Esophagus squamous epithelium (tissue), 5 donors: ENCODE data around the gene RRAGA. TPM values are rescaled to one million over a fixed set of nuclear protein-coding genes. Genes with fewer than 3 reads are reported as not detected.
"Not testable (repeated sequence)": the region's sequence is repeated elsewhere in the genome, so short reads cannot be mapped to it uniquely, and the experiment has no call there.

Experiments used
- DNase-seq: peaks from one replicate; lab custom pipeline; 2025; lab: John Stamatoyannopoulos, UW
- H3K27ac ChIP-seq, 4 donors: fragments of 200-600 bp; sonication (generic); one replicate each; pipeline ENCODE4 v1.5.1; 2016 to 2019; ENCODE audit warnings: mild to moderate bottlenecking in 1 of 4
- H3K27me3 ChIP-seq, 4 donors: fragments of 200-600 bp; sonication (generic); 1 replicate in 3 of 4; 2 replicates in 1 of 4; pipeline versions ENCODE4 v1.5.1 to v1.6.0; 2017 to 2021; ENCODE audit warnings: antibody characterized with exemption in 1 of 4
- H3K36me3 ChIP-seq, 3 donors: fragments of 200-600 bp; sonication (generic); one replicate each; pipeline ENCODE4 v1.5.1; 2016 to 2019
- H3K4me1 ChIP-seq, 3 donors: fragments of 200-600 bp; sonication (generic); one replicate each; pipeline ENCODE4 v1.5.1; 2017 to 2019
- H3K4me3 ChIP-seq, 4 donors: fragments of 200-600 bp; sonication (generic); 1 replicate in 3 of 4; 2 replicates in 1 of 4; pipeline ENCODE4 v1.5.1; 2016 to 2019; ENCODE audit warnings: mild to moderate bottlenecking in 2 of 4, moderate library complexity in 1 of 4
- H3K9me3 ChIP-seq, 3 donors: fragments of 200-600 bp; sonication (generic); one replicate each; pipeline ENCODE4 v1.5.1; 2016 to 2019
- POLR2A ChIP-seq, 4 donors: fragments of 450-650 bp; IDR thresholded peaks; one replicate each; pipeline ENCODE4 v1.6.1; 2017; ENCODE audit warnings: antibody characterized with exemption in 4 of 4, mild to moderate bottlenecking in 4 of 4, moderate library complexity in 3 of 4
- WGBS, 2 donors: methylation state at CpG; one replicate each; pipeline ENCODE4 v1.1.5; 2018; 5-methylcytosine and 5-hydroxymethylcytosine counted together
- intact Hi-C: fragments of 100-400 bp; cut with DNase I; formaldehyde crosslinking; loops from one replicate; pipeline ENCODE4 v1.15.0; 2022
- total RNA-seq, 4 donors: library from RNA; depleted of rRNA; stranded (reverse); fragments of >200 nt; gene quantifications; one replicate each; pipeline ENCODE4 v1.1.0, GENCODE V29; 2016
- TF ChIP-seq, protein P1 (sequence below), 6 experiments: fragments of 450-650 bp in 4 of 6; fragments of 200-600 bp in 2 of 6; sonication (generic) in 2 of 6; IDR thresholded peaks; one replicate each; pipeline ENCODE4 v1.5.1; 2016 to 2019; ENCODE audit warnings: antibody characterized with exemption in 6 of 6, mild to moderate bottlenecking in 4 of 6, moderate library complexity in 4 of 6
- donor health status: DM: yes; HTN: yes; CAD: no.

The RRAGA gene
- total RNA-seq, 4 donors from 2014 or later, result 41.1 to 46.0 (median 43.4) TPM

DNA sequence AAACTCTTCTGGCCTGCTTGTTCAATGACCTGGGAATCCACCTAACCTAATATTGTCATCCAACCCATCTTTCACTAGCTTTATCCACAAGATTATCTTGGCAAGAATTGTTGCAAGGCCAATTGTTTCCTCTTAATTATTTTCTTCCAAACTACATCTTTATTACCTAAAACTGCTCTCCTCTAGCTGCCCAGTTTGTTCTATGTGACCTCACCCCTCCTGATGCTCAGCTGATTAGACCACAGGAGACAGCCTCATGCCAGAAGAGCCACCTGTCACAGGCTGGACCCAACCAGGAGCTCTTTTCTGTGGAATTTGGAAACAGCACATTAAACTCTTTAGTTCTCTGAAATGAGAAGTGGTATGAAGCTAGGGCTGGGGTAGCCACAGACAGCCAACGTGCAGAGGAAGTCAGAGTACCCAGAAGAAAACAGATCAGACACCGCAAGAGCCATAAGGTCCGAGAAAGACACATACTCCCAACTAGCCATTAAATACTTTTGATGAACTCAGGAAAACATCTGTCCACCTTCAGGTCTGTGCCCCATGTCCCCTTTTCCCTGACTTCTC is 28.3 kb upstream of the RRAGA start:
- Histone ChIP-seq H3K9me3 (no peaks in the 10 kb centered on the region), H3K27me3 (no peaks in the 10 kb centered on the region), H3K4me3 (no peak overlapping the region), H3K4me1 (no peaks in the 10 kb centered on the region), H3K27ac (no peak overlapping the region), H3K36me3 (no peaks in the 10 kb centered on the region)
- TF ChIP-seq, protein P1, sequence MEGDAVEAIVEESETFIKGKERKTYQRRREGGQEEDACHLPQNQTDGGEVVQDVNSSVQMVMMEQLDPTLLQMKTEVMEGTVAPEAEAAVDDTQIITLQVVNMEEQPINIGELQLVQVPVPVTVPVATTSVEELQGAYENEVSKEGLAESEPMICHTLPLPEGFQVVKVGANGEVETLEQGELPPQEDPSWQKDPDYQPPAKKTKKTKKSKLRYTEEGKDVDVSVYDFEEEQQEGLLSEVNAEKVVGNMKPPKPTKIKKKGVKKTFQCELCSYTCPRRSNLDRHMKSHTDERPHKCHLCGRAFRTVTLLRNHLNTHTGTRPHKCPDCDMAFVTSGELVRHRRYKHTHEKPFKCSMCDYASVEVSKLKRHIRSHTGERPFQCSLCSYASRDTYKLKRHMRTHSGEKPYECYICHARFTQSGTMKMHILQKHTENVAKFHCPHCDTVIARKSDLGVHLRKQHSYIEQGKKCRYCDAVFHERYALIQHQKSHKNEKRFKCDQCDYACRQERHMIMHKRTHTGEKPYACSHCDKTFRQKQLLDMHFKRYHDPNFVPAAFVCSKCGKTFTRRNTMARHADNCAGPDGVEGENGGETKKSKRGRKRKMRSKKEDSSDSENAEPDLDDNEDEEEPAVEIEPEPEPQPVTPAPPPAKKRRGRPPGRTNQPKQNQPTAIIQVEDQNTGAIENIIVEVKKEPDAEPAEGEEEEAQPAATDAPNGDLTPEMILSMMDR (IDR thresholded peaks at IDR 0.05), result no peak
- no peak for TF ChIP-seq POLR2A (IDR thresholded peaks at IDR 0.05)
- intact Hi-C loops, result no loop called here
- DNase-seq, result no peak
- WGBS, 2 donors, result 75 to 85% methylated on average over 3 of the region's 3 CpGs

DNA sequence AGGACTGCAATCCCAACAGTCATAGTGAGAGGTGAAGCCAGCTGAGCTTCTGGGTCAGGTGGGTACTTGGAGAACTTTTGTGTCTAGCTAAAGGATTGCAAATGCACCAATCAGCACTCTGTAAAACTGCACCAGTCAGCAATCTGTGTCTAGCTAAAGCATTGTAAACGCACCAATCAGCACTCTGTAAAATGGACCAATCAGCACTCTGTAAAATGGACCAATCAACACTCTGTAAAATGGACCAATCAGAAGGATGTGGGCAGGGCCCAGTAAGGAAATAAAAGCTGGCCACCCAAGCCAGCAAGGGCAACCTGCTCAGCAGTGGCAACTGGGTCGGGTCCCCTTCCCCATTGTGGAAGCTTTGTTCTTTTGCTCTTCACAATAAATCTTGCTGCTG is 27.6 kb upstream of the RRAGA start:
- intact Hi-C loops, result not testable (repeated sequence)

DNA sequence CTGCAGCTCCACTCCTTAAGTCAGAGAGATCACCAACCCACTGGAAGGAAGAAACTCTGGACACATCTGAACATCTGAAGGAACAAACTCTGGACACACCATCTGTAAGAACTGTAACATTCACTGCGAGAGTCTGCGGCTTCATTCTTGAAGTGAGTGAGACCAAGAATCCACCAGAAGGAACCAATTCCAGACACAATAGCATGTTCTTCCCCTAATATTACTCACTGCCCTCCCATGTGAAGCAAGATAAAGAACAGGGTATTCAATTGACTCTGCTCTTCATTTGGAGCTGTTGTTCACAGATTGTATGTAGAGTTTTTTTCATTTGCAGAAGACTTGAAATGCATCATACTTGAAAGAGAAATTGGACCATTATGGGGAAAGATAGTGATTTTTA is 27.0 kb upstream of the RRAGA start:
- Histone ChIP-seq H3K4me1 (no peaks in the 10 kb centered on the region), H3K9me3 (no peaks in the 10 kb centered on the region), H3K36me3 (no peaks in the 10 kb centered on the region), H3K4me3 (no peak overlapping the region), H3K27me3 (no peaks in the 10 kb centered on the region), H3K27ac (no peak overlapping the region)
- DNase-seq, result no peak
- 40 to 100% methylated on average over 1 to 2 of the region's 2 CpGs for WGBS, 2 donors
- TF ChIP-seq, protein P1 (IDR thresholded peaks at IDR 0.05), result no peak
- no peak for TF ChIP-seq POLR2A (IDR thresholded peaks at IDR 0.05)
- intact Hi-C loops, result no loop called here

More for the DNA sequence above, 27.6 kb upstream of the RRAGA start:
- H3K36me3 ChIP-seq, H3K4me3 ChIP-seq, H3K4me1 ChIP-seq, H3K27me3 ChIP-seq, H3K9me3 ChIP-seq, H3K27ac ChIP-seq, DNase-seq: not testable (repeated sequence)
- WGBS, 2 donors, result 83 to 100% methylated on average over 1 to 2 of the region's 2 CpGs

DNA sequence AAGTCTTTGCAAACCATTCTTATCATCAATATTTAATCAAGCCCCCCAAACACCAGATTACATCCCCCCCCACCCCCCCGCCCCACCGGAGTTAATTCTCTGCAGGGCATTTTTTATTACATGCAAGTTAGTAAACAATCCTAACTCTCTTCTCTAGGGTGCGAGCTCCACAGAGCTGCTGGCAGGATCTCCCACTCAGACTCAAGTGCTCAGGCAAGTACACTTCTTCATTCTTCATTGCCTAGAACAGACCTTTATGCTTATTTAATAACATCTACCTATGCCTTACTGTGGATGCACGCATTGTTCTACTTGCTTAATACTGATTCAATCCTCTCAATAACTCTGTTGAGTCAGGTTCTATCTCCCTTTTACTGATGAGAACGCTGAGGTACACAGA is 26.1 kb upstream of the RRAGA start:
- TF ChIP-seq, protein P1 (IDR thresholded peaks at IDR 0.05), result no peak
- TF ChIP-seq POLR2A (IDR thresholded peaks at IDR 0.05), result no peak
- no peak for DNase-seq
- intact Hi-C loops, result no loop called here
- H3K9me3 ChIP-seq, result no peaks in the 10 kb centered on the region
- H3K27me3 ChIP-seq, result no peaks in the 10 kb centered on the region
- H3K4me1 ChIP-seq, result no peaks in the 10 kb centered on the region
- WGBS, 2 donors, result 68 to 73% methylated on average over 5 of the region's 5 CpGs
- no peak overlapping the region for H3K4me3 ChIP-seq
- H3K27ac ChIP-seq, result no peak overlapping the region
- H3K36me3 ChIP-seq, result no peaks in the 10 kb centered on the region

DNA sequence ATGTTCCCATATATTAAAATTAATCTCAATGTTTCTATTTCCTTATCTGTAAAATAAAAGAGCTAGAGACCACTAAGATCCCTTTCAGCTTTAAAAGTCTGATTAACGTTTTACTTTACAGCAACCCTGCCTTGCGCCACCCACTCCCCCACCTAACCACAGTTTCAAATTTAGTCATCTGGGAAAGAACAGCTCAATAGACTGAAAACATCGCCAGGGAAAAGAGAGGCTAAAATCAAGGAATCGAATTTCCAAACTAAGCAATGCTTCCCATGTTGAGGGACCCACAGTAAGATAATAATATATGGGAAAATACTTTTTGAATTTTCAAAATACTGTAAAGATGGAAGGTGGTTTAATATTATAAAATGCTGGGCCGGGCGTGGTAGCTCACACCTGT is 22.9 kb upstream of the RRAGA start:
- Histone ChIP-seq H3K9me3 (no peaks in the 10 kb centered on the region), H3K4me3 (no peak overlapping the region), H3K4me1 (no peaks in the 10 kb centered on the region), H3K27ac (no peak overlapping the region), H3K27me3 (peaks cover 0 to 4% (median 0%) of the 10 kb centered on the region in 4 donors), H3K36me3 (no peaks in the 10 kb centered on the region)
- intact Hi-C loops, result no loop called here
- TF ChIP-seq, protein P1 (IDR thresholded peaks at IDR 0.05), result no peak
- no peak for TF ChIP-seq POLR2A (IDR thresholded peaks at IDR 0.05)
- WGBS, 2 donors, result 80 to 88% methylated on average over 6 of the region's 6 CpGs
- no peak for DNase-seq

DNA sequence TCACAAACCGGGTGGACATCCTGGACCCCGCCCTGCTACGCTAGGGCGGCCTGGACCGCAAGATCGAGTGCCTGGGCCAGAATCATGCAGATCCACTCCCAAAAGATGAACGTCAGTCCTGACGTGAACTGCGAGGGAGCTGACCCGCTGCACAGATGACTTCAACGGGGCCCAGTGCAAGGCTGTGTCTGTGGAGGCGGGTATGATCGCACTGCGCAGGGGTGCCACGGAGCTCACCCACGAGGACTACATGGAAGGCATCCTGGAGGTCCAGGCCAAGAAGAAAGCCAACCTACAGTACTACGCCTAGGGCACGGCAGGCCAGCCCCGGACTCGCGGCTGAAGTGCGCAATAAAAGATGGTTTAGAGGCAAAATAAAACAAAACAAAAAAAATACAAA is 21.4 kb upstream of the RRAGA start:
- Histone ChIP-seq H3K27ac (no peak overlapping the region), H3K4me1 (no peaks in the 10 kb centered on the region), H3K27me3 (peaks cover 0 to 4% (median 0%) of the 10 kb centered on the region in 4 donors), H3K36me3 (no peaks in the 10 kb centered on the region), H3K4me3 (no peak overlapping the region), H3K9me3 (no peaks in the 10 kb centered on the region)
- TF ChIP-seq, protein P1 (IDR thresholded peaks at IDR 0.05), result no peak
- TF ChIP-seq POLR2A (IDR thresholded peaks at IDR 0.05), result no peak
- intact Hi-C loops, result no loop called here
- 92 to 93% methylated on average over 8 to 12 of the region's 22 CpGs for WGBS, 2 donors
- no peak for DNase-seq
